NT2/D1 (cell line): ENCODE data around the gene SGCE.

Experiments used
- SUZ12 ChIP-seq: IDR thresholded peaks from 2 replicates; pipeline ENCODE4 v1.6.1; 2011; ENCODE audit not compliant: insufficient read length, insufficient read depth; ENCODE audit errors: extremely low read depth
- YY1 ChIP-seq: IDR thresholded peaks from 2 replicates; pipeline ENCODE4 v1.6.1; 2011; ENCODE audit not compliant: insufficient read length, insufficient read depth

DNA sequence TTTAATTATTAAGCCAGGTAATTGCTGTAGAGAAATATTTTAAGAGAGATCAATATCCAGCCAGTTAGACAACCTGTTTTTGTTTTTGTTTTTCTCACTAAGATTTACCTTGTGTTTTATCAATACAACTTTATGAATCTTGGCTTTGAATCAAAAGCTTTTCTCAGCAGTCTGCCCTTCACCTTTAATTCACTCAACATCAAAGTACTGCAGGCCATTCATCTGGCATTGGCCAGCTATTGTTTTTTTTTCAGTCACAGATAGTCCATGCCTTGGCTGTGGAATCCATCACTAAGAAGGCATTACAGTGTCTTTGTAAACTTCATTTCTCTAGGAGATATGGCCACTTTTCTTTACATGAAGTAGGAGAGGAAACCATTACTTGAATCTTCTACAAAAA, 20.2 kb downstream of the SGCE start:
- TF ChIP-seq YY1 (no peak), SUZ12 (no peak)
